ENCODE measurements around the gene NRBF2.
"Not testable (repeated sequence)": the region's sequence is repeated elsewhere in the genome, so short reads cannot be mapped to it uniquely, and the experiment has no call there.

The NRBF2 gene

DNA sequence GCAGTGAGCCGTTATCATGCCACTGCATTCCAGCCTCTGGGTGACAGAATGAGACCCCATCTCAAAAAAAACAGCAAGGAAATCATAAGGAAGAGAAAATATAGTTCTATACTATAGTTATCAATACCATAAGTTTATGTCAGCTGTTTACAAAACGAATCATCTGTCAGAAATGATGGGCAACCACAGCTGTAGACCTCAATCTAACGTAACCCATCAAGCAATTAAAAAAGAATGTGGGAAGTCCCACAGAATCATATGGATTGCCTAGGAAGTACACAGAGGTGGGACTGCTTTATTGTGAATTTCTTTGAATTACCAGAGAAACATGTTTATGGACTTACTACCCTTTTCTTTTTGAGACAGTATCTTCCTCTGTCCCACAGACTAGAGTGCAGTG lies 6.9 kb downstream of the NRBF2 start:
- Histone ChIP-seq H3K4me3 (ENCODE audit: low read length in 2 of 2) (no peak overlapping the region), H3K9me3 (ENCODE audit: control insufficient read depth in 2 of 2, low read length in 2 of 2) (no peaks in the 10 kb centered on the region), H3K9ac (ENCODE audit: low read depth in 1 of 2, low read length in 2 of 2) (no peak overlapping the region), H3K27ac (ENCODE audit: low read depth in 2 of 2, low read length in 2 of 2) (no peak overlapping the region), H3K4me1 (ENCODE audit: control insufficient read depth in 2 of 2, insufficient read depth in 2 of 2, low read length in 2 of 2) (no peaks in the 10 kb centered on the region), H3K27me3 (ENCODE audit: control insufficient read depth in 2 of 2, insufficient read depth in 2 of 2, low read length in 2 of 2) (no peaks in the 10 kb centered on the region), H3K36me3 (ENCODE audit: control insufficient read depth in 2 of 2, insufficient read depth in 2 of 2, low read length in 2 of 2) (peaks cover 3% of the 10 kb centered on the region in 2 donors)

DNA sequence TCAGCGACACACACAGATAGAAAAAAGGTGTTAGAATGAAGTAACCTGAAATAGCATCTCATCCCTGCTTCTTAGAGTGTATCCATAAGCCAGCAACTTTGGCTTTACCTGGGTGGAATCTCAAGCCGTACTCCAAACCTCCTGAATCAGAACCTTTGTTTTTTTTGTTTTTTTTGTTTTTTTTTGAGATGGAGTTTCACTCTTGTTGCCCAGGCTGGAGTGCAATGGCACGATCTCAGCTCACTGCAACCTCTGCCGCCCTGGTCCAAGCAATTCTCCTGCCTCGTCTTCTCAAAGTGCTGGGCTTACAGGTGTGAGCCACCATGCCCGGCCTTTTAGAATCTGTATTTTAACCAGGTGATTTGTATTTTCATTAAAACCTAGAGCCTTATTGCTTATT lies 9.0 kb downstream of the NRBF2 start:
- no peaks in the 10 kb centered on the region for H3K4me1 ChIP-seq (ENCODE audit: control insufficient read depth in 2 of 2, insufficient read depth in 2 of 2, low read length in 2 of 2)
- H3K9me3 ChIP-seq (ENCODE audit: control insufficient read depth in 2 of 2, low read length in 2 of 2), result no peaks in the 10 kb centered on the region
- H3K27me3 ChIP-seq (ENCODE audit: control insufficient read depth in 2 of 2, insufficient read depth in 2 of 2, low read length in 2 of 2), result no peaks in the 10 kb centered on the region
- no peak overlapping the region for H3K4me3 ChIP-seq (ENCODE audit: low read length in 2 of 2)
- peaks cover 3 to 8% of the 10 kb centered on the region in 2 donors for H3K36me3 ChIP-seq (ENCODE audit: control insufficient read depth in 2 of 2, insufficient read depth in 2 of 2, low read length in 2 of 2)
- no peak overlapping the region for H3K27ac ChIP-seq (ENCODE audit: low read depth in 2 of 2, low read length in 2 of 2)
- H3K9ac ChIP-seq (ENCODE audit: low read depth in 1 of 2, low read length in 2 of 2), result no peak overlapping the region

DNA sequence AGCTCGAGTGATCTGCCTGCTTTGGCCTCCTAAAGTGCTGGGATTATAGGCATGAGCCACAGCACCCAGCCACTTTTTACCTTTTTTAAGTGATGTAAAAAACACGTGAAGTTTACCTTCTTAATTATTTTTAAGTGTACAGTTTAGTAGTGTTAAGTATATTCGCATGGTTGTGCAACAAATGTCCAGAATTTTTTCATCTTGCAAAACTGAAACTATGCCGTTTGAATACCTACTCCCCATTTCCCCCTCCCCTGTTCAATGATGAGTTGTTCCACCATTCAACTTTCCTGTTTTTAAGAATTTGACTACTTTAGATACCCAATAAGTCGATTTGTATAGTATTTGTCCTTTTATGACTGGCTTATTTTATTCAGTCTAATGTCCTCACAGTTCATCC lies 10.9 kb downstream of the NRBF2 start:
- H3K27me3 ChIP-seq (ENCODE audit: control insufficient read depth in 2 of 2, insufficient read depth in 2 of 2, low read length in 2 of 2), result no peaks in the 10 kb centered on the region
- no peak overlapping the region for H3K27ac ChIP-seq (ENCODE audit: low read depth in 2 of 2, low read length in 2 of 2)
- H3K9ac ChIP-seq (ENCODE audit: low read depth in 1 of 2, low read length in 2 of 2), result no peak overlapping the region
- no peak overlapping the region for H3K4me3 ChIP-seq (ENCODE audit: low read length in 2 of 2)
- no peaks in the 10 kb centered on the region for H3K4me1 ChIP-seq (ENCODE audit: control insufficient read depth in 2 of 2, insufficient read depth in 2 of 2, low read length in 2 of 2)
- peaks cover 3 to 16% of the 10 kb centered on the region in 2 donors for H3K36me3 ChIP-seq (ENCODE audit: control insufficient read depth in 2 of 2, insufficient read depth in 2 of 2, low read length in 2 of 2)
- H3K9me3 ChIP-seq (ENCODE audit: control insufficient read depth in 2 of 2, low read length in 2 of 2), result no peaks in the 10 kb centered on the region

DNA sequence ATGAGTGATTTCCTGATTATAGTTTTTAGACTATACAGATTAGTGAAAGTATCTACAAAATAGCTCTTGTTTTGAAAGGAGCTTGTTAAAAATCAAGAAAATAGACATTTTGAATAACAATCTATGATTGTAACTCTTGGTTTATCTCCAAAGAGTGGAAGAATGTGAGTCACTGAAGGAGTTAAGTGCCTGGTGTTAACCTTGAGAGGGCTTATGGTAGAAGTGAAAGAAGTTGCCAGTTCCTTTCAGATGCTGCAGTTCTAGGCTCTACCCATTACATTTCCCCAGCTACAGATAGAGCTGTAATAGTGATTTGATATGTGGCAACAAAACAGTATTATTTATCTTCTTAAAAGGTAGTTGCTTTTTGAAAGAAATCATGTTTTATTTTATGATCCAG lies 12.7 kb downstream of the NRBF2 start:
- H3K36me3 ChIP-seq (ENCODE audit: control insufficient read depth in 2 of 2, insufficient read depth in 2 of 2, low read length in 2 of 2), result peaks cover 1 to 20% of the 10 kb centered on the region in 2 donors
- H3K27me3 ChIP-seq (ENCODE audit: control insufficient read depth in 2 of 2, insufficient read depth in 2 of 2, low read length in 2 of 2), result no peaks in the 10 kb centered on the region
- H3K27ac ChIP-seq (ENCODE audit: low read depth in 2 of 2, low read length in 2 of 2), result no peak overlapping the region
- no peak overlapping the region for H3K4me3 ChIP-seq (ENCODE audit: low read length in 2 of 2)
- H3K4me1 ChIP-seq (ENCODE audit: control insufficient read depth in 2 of 2, insufficient read depth in 2 of 2, low read length in 2 of 2), result no peaks in the 10 kb centered on the region
- no peak overlapping the region for H3K9ac ChIP-seq (ENCODE audit: low read depth in 1 of 2, low read length in 2 of 2)
- no peaks in the 10 kb centered on the region for H3K9me3 ChIP-seq (ENCODE audit: control insufficient read depth in 2 of 2, low read length in 2 of 2)

DNA sequence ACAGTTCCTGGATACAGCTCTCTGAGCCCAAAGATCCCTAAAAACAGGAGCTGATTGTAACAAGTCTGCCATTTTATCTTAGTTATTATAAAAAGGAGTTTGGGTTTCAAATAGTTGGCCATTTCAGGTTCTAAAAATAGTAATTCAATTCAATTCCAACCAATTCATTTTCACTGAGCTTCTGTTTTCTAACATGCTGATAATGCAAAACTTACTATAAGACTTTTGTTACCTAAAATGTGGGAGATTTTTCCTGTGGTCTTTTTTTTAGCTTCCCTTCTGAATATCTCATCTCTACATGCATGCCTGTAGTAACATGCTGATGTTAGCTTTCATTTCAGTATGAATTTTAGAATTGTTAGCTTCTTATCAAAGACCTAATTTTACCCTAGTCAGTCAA lies 13.4 kb downstream of the NRBF2 start:
- H3K27ac ChIP-seq (ENCODE audit: low read depth in 2 of 2, low read length in 2 of 2), result no peak overlapping the region
- H3K27me3 ChIP-seq (ENCODE audit: control insufficient read depth in 2 of 2, insufficient read depth in 2 of 2, low read length in 2 of 2), result no peaks in the 10 kb centered on the region
- H3K9ac ChIP-seq (ENCODE audit: low read depth in 1 of 2, low read length in 2 of 2), result no peak overlapping the region
- no peaks in the 10 kb centered on the region for H3K9me3 ChIP-seq (ENCODE audit: control insufficient read depth in 2 of 2, low read length in 2 of 2)
- peaks cover 8 to 24% of the 10 kb centered on the region in 2 donors for H3K36me3 ChIP-seq (ENCODE audit: control insufficient read depth in 2 of 2, insufficient read depth in 2 of 2, low read length in 2 of 2)
- no peak overlapping the region for H3K4me3 ChIP-seq (ENCODE audit: low read length in 2 of 2)
- no peaks in the 10 kb centered on the region for H3K4me1 ChIP-seq (ENCODE audit: control insufficient read depth in 2 of 2, insufficient read depth in 2 of 2, low read length in 2 of 2)

DNA sequence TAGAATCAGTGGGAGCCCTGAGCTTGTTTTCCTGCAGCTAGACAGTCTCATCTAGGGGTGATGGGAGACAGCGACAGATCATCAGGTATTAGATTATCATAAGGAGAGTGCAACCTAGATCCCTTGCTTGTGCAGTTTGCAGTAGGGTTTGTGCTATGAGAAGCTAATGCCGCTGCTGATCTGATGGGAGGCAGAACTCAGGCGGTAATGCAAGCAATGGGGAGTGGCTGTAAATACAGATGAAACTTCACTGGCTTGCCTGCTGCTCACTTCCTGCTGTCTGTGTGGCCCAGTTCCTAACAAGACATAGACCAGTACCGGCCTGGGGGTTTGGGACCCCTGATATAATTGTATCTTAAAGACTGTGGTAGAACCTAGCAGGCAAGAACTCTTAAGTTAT lies 17.6 kb downstream of the NRBF2 start:
- H3K9me3 ChIP-seq (ENCODE audit: control insufficient read depth in 2 of 2, low read length in 2 of 2), result no peaks in the 10 kb centered on the region

DNA sequence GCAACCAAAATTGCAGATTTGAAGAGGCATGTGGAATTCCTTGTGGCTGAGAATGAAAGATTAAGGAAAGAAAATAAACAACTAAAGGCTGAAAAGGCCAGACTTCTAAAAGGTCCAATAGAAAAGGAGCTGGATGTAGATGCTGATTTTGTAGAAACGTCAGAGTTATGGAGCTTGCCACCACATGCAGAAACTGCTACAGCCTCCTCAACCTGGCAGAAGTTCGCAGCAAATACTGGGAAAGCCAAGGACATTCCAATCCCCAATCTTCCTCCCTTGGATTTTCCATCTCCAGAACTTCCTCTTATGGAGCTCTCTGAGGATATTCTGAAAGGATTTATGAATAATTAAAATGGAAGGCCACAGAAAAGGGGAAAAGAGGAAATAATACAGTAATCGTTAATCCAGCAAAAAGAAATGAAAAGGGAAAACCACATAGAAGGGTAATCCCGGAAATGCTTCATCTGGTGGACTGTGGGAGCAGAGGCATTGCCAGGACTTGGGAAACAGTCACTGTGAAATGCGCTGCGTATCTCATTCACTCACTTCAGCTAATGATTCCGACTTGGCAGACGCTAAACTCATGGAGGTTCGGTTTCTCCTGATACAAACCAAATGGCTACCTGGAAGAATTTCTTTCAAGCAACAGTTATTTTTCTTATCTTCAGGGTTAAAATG lies 20.9 kb downstream of the NRBF2 start:
- not testable (repeated sequence) for H3K4me3 ChIP-seq (ENCODE audit: low read length in 2 of 2); H3K9me3 ChIP-seq (ENCODE audit: control insufficient read depth in 2 of 2, low read length in 2 of 2); H3K9ac ChIP-seq (ENCODE audit: low read depth in 1 of 2, low read length in 2 of 2); H3K27me3 ChIP-seq (ENCODE audit: control insufficient read depth in 2 of 2, insufficient read depth in 2 of 2, low read length in 2 of 2)
- Histone ChIP-seq H3K27ac (ENCODE audit: low read depth in 2 of 2, low read length in 2 of 2) (peak overlapping the region in 1 of 2 donors; percentile 26), H3K4me1 (ENCODE audit: control insufficient read depth in 2 of 2, insufficient read depth in 2 of 2, low read length in 2 of 2) (peaks cover 8 to 21% of the 10 kb centered on the region in 2 donors), H3K36me3 (ENCODE audit: control insufficient read depth in 2 of 2, insufficient read depth in 2 of 2, low read length in 2 of 2) (peaks cover 13 to 20% of the 10 kb centered on the region in 2 donors)

More for the DNA sequence above, 17.6 kb downstream of the NRBF2 start:
- Histone ChIP-seq H3K27me3 (ENCODE audit: control insufficient read depth in 2 of 2, insufficient read depth in 2 of 2, low read length in 2 of 2) (no peaks in the 10 kb centered on the region), H3K27ac (ENCODE audit: low read depth in 2 of 2, low read length in 2 of 2) (no peak overlapping the region), H3K36me3 (ENCODE audit: control insufficient read depth in 2 of 2, insufficient read depth in 2 of 2, low read length in 2 of 2) (peaks cover 13 to 33% of the 10 kb centered on the region in 2 donors), H3K9ac (ENCODE audit: low read depth in 1 of 2, low read length in 2 of 2) (no peak overlapping the region), H3K4me3 (ENCODE audit: low read length in 2 of 2) (no peak overlapping the region), H3K4me1 (ENCODE audit: control insufficient read depth in 2 of 2, insufficient read depth in 2 of 2, low read length in 2 of 2) (peaks cover 8% of the 10 kb centered on the region in 2 donors)

DNA sequence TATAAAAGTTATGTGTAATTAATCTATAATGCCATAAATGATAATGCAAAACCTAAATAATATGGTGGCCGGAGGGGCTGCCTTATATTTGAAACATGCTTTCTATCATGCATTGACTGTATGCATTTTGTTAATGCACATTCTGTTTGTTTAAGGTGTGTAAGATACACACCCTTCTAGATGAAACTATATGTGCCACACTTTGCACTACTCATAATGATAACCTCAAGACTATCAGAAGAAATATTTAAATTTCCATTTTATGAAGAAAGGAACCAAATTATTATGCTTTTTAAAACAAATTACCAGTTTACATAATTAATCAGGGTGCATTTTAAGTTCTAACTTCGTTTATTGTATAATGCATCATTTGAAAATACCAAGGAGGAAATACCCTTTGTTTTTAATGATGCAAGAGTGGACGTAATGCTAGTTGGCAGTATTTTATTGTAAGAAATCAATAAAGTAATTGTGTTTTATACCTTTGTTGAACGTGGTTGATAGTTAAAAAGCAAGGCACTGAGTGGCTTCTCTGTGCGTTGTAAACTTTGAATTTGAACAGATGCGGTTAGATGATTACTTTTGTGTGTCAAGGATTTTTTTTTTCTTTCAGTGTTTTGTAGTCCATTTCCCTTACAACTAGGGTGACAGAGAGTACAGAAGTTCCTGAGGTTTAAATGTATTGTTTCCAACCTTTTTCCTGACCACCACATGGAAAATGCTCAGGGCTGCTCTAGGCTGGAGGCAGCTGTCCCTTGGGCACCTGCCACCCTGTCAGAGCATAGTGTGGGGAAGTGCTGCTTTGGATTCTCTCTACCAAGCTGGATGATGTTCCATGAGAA lies 21.6 kb downstream of the NRBF2 start:
- peak overlapping the region; percentile 52 to 76 for H3K27ac ChIP-seq (ENCODE audit: low read depth in 2 of 2, low read length in 2 of 2)

DNA sequence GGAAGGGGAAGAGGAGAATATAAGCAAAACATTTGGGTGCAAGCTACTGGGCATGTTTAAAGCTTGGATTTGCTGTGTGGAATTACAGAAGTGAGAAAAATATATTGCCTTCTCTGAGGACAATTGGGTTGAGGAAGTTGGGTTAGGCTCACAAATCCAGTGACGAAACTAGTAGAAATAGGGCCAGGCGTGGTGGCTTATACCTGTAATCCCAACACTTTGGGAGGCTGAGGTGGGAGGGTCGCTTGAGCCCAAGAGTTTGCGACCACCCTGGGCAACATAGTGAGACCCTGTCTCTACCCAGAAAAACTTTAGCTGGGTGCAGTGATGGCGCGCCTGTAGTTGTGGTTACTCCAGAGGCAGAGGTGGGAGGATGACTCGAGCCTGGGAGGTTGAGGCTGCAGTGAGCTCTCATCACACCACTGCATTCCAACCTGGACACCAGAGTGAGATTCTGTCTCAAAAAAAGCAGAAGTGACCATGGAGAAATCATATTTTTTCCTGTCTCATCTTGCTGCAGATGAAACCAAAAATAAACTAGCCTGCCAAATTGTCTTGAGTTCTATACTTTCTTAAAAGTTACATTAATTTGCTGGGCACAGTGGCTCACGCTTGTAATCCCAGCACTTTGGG lies 22.4 kb downstream of the NRBF2 start:
- no peaks in the 10 kb centered on the region for H3K9me3 ChIP-seq (ENCODE audit: control insufficient read depth in 2 of 2, low read length in 2 of 2)
- peak overlapping the region; percentile 52 to 76 for H3K27ac ChIP-seq (ENCODE audit: low read depth in 2 of 2, low read length in 2 of 2)
- no peak overlapping the region for H3K4me3 ChIP-seq (ENCODE audit: low read length in 2 of 2)
- H3K9ac ChIP-seq (ENCODE audit: low read depth in 1 of 2, low read length in 2 of 2), result peak overlapping the region in 1 of 2 donors; percentile 14
- peaks cover 8 to 21% of the 10 kb centered on the region in 2 donors for H3K4me1 ChIP-seq (ENCODE audit: control insufficient read depth in 2 of 2, insufficient read depth in 2 of 2, low read length in 2 of 2)
- no peaks in the 10 kb centered on the region for H3K27me3 ChIP-seq (ENCODE audit: control insufficient read depth in 2 of 2, insufficient read depth in 2 of 2, low read length in 2 of 2)
- peaks cover 13 to 16% of the 10 kb centered on the region in 2 donors for H3K36me3 ChIP-seq (ENCODE audit: control insufficient read depth in 2 of 2, insufficient read depth in 2 of 2, low read length in 2 of 2)

More for the DNA sequence above, 21.6 kb downstream of the NRBF2 start:
- Histone ChIP-seq H3K9ac (ENCODE audit: low read depth in 1 of 2, low read length in 2 of 2) (peak overlapping the region in 1 of 2 donors; percentile 14), H3K4me1 (ENCODE audit: control insufficient read depth in 2 of 2, insufficient read depth in 2 of 2, low read length in 2 of 2) (peaks cover 8 to 21% of the 10 kb centered on the region in 2 donors), H3K36me3 (ENCODE audit: control insufficient read depth in 2 of 2, insufficient read depth in 2 of 2, low read length in 2 of 2) (peaks cover 13 to 20% of the 10 kb centered on the region in 2 donors), H3K9me3 (ENCODE audit: control insufficient read depth in 2 of 2, low read length in 2 of 2) (no peaks in the 10 kb centered on the region), H3K4me3 (ENCODE audit: low read length in 2 of 2) (no peak overlapping the region), H3K27me3 (ENCODE audit: control insufficient read depth in 2 of 2, insufficient read depth in 2 of 2, low read length in 2 of 2) (no peaks in the 10 kb centered on the region)

DNA sequence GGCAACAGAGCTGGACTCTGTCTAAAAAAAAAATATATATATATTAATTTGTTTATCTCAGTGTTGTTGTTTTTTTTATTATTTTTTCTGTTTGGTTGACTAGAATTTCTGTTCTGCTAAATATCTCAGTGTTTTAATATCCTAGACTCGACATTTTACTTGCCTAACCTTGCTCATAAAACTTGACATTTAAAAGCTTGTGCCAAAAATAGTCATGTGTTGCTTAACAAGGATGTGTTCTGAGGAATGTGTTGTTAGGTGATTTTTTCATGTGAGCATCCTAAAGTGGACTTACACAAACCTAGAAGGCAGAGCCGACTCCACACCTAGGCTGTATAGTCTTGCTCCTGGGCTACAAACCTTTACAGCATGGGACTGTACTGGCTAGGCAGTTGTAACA lies 23.1 kb downstream of the NRBF2 start:
- Histone ChIP-seq H3K27me3 (ENCODE audit: control insufficient read depth in 2 of 2, insufficient read depth in 2 of 2, low read length in 2 of 2) (no peaks in the 10 kb centered on the region), H3K9ac (ENCODE audit: low read depth in 1 of 2, low read length in 2 of 2) (no peak overlapping the region), H3K27ac (ENCODE audit: low read depth in 2 of 2, low read length in 2 of 2) (no peak overlapping the region), H3K9me3 (ENCODE audit: control insufficient read depth in 2 of 2, low read length in 2 of 2) (no peaks in the 10 kb centered on the region), H3K4me1 (ENCODE audit: control insufficient read depth in 2 of 2, insufficient read depth in 2 of 2, low read length in 2 of 2) (peaks cover 8 to 21% of the 10 kb centered on the region in 2 donors), H3K36me3 (ENCODE audit: control insufficient read depth in 2 of 2, insufficient read depth in 2 of 2, low read length in 2 of 2) (peaks cover 7 to 9% of the 10 kb centered on the region in 2 donors), H3K4me3 (ENCODE audit: low read length in 2 of 2) (no peak overlapping the region)

Measured in mucosa of rectum (tissue), 2 donors.